IPS-NIHi7 (cell line): ENCODE results near the gene DEUP1.
"Not testable (repeated sequence)": the region's sequence is repeated elsewhere in the genome, so short reads cannot be mapped to it uniquely, and the experiment has no call there.

ENCODE experiments used
- DNase-seq: peaks from one replicate; pipeline ENCODE4 v3.0.0; 2012; ENCODE audit warnings: mixed read lengths; ENCODE audit errors: extremely low spot score

The DEUP1 gene

GRCh38 chr11:93330446-93330984 lies at the start of gene DEUP1:
TSS of gene DEUP1 (plus strand) at chr11:93330742. CDS start at chr11:93332260, 1,518 bp downstream.
- DNase-seq: peak; percentile 43

- no peak for DNase-seq
These were observed 45.1 kb upstream of the DEUP1 start for GRCh38 chr11:93285430-93285829.

- DNase-seq: no peak
These were observed 43.1 kb upstream of the DEUP1 start for GRCh38 chr11:93287434-93287833.

GRCh38 chr11:93288079-93288478 lies 42.5 kb upstream of the DEUP1 start:
- no peak for DNase-seq

GRCh38 chr11:93288767-93289166 lies 41.8 kb upstream of the DEUP1 start:
- DNase-seq: no peak

- no peak for DNase-seq
These were observed 40.6 kb upstream of the DEUP1 start for GRCh38 chr11:93289782-93290463.

GRCh38 chr11:93291110-93291509 lies 39.4 kb upstream of the DEUP1 start:
- DNase-seq: no peak

- DNase-seq: no peak
These were observed 38.6 kb upstream of the DEUP1 start for GRCh38 chr11:93291898-93292297.

- no peak for DNase-seq
These were observed 34.5 kb upstream of the DEUP1 start for GRCh38 chr11:93295921-93296575.

GRCh38 chr11:93303689-93304088 lies 26.9 kb upstream of the DEUP1 start:
- DNase-seq: no peak

- DNase-seq: not testable (repeated sequence)
These were observed 16.1 kb upstream of the DEUP1 start for GRCh38 chr11:93314399-93314798.

- DNase-seq: no peak
These were observed 11.2 kb upstream of the DEUP1 start for GRCh38 chr11:93319224-93319839.

GRCh38 chr11:93320230-93320629 lies 10.3 kb upstream of the DEUP1 start:
- no peak for DNase-seq

GRCh38 chr11:93322207-93322606 lies 8.3 kb upstream of the DEUP1 start:
- DNase-seq: no peak

- no peak for DNase-seq
These were observed 6.8 kb upstream of the DEUP1 start for GRCh38 chr11:93323747-93324146.

GRCh38 chr11:93324500-93324899 lies 6.0 kb upstream of the DEUP1 start:
- no peak for DNase-seq

- no peak for DNase-seq
These were observed 3.9 kb upstream of the DEUP1 start for GRCh38 chr11:93326681-93327080.

- DNase-seq: peak; percentile 63
These were observed 551 bp upstream of the DEUP1 start for GRCh38 chr11:93329936-93330445.

GRCh38 chr11:93340223-93340622 lies 9.7 kb downstream of the DEUP1 start:
- DNase-seq: no peak

- DNase-seq: no peak
These were observed 14.4 kb downstream of the DEUP1 start for GRCh38 chr11:93344855-93345333.

GRCh38 chr11:93348930-93349329 lies 18.4 kb downstream of the DEUP1 start:
- no peak for DNase-seq

GRCh38 chr11:93350835-93351234 lies 20.3 kb downstream of the DEUP1 start:
- no peak for DNase-seq
